ENCODE results near the gene SUMF1. TPM values are rescaled to one million over a fixed set of nuclear protein-coding genes. Genes with fewer than 3 reads are reported as not detected.

The SUMF1 gene
- total RNA-seq, result 21.7 TPM

DNA sequence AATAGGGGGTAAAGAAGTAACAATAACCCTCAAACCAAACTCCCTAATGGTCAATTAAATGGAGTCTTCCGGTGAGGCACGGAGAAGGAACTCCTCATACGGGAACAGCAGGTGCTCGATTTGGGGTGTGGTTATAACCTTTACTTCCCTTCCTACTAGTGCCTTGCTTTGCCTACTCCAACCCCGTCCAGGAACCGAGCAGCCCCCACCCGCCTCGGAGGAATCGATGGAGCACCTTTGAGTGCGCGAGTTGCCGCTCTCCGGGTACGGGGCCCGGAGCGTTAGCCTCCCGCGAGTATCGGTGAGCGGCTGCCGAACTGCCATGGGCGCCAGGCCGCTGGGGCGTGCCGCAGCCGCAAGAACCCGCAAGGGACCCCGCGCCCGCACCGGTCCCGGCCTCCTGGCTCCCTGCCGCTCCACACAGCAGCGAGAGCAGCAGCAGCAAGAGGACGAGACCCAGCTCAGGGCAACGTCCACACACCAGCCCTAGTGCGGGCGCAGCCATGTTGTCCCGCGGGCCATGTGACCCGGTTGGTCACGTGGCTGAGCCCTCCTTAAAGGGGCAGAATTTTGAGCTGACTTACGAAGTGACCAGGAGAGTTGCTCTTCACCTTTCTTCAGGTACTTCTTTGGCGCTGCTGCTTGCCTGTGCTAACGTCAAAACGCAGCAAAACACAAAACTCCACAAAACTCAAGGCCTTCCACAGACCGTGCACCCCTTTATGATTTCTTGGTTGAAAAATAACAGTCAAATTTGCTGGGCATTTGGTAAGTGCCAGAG lies at the start of gene SUMF1:
TSS of gene SUMF1 (minus strand) at position 529 of the 781 bp plus-strand sequence. CDS start at position 505, 24 bp downstream.
- DNase-seq (ENCODE audit: low spot score) (peak; percentile 88), ATAC-seq (peak; percentile 97)

DNA sequence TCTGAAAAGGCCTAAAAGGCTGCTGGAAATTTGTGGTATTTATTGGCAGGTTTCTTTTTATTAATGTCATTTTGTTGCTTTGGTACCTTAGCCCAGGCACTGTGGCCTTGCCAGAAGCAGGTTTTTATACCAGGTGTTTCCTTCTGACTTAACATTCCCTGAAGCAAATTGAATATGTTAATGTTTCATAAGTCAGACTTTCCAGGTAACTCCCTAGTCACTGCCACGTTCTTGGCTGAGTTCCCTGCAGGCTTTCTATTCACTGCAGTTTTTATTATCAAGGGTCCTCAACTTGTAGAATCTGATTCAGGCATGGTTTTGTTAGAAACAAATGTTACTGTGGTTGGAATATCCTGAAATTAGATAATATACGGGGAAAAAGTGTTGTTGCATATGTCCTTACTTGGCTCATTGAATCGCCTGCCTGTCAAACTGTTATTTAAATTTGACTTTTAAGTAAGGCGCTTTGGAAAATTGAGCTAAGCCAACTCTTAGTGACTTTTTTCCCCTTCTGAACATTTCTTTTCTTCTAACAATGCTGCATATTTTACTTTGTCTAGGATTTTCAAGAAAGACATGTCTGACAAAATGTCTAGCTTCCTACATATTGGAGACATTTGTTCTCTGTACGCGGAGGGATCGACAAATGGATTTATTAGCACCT lies 49.0 kb upstream of the SUMF1 start:
- DNase-seq (ENCODE audit: low spot score) (no peak), ATAC-seq (no peak)

DNA sequence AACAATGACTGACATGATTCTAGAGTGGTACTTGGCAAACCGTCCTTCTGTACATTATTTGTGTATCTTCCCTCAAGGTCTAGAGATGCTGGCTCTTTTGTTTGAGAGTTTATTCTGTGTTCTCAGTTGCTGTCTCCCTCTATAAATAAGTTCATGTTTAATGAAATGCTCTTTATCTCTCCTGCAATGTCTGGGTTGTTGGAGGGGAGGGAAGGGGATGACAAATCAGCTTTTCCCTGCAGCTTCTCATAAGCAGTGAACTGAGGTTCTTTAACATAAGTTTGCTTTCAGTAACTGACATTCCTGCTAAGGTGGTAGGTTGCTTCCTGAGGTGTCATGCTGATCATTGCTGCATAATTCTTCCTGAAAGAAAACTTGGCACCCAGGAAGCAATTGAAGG lies 47.8 kb upstream of the SUMF1 start:
- ATAC-seq (no peak), DNase-seq (ENCODE audit: low spot score) (no peak)

DNA sequence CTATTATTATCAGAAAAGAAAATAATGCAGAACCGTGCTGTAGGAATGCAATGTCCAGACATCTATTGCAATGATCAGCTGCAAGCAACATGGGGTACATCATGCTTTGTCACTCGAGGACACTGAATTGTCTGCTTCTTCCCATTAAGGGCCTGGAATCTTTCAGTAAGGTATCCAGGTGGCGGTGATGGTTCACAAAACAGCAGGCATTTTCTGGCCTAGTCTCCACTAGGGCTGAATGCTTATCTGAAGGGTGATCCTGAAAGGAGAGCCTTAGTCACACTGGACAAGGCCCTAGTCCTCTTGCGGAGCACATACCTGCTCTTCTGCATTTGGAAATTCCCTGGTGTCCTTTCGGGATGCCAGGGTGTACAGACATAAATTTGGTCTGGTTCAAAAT lies 47.3 kb upstream of the SUMF1 start:
- DNase-seq (ENCODE audit: low spot score) (no peak), ATAC-seq (no peak)

DNA sequence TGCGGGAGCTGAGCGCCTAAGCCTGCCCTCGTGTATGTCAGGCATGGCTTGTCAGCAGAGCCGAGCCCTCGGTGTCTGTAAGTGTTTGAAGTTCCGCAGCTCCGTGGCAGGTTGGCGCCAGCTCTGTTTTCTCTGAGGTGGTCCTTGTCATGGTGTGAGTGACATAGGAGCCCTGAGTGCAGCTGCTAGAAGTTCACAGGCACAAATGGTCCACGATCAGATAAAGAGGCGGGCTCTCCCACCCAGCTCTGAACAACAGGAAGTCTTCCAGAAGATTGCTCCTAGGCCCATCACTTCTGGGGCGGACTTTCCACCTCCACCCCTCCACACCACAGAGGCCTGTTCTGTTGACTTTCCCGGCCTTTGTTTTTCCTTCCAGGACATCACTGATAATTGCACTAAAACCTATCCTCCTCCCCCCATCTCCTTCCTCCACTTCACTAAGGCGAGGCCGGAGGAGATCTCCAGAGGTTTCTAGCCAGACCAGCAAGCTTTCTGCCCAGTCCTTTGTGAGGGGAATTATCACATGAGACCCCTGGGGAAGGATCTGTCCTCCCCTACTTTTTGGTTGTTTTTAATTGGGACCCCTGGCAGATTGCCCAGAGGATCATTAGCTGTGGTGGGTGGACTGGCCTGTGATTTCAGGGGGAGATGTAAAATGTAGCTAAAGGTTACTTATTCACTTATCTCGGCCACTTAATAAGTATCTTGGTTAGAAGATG lies 46.0 kb upstream of the SUMF1 start:
- DNase-seq (ENCODE audit: low spot score) (no peak), ATAC-seq (no peak)

DNA sequence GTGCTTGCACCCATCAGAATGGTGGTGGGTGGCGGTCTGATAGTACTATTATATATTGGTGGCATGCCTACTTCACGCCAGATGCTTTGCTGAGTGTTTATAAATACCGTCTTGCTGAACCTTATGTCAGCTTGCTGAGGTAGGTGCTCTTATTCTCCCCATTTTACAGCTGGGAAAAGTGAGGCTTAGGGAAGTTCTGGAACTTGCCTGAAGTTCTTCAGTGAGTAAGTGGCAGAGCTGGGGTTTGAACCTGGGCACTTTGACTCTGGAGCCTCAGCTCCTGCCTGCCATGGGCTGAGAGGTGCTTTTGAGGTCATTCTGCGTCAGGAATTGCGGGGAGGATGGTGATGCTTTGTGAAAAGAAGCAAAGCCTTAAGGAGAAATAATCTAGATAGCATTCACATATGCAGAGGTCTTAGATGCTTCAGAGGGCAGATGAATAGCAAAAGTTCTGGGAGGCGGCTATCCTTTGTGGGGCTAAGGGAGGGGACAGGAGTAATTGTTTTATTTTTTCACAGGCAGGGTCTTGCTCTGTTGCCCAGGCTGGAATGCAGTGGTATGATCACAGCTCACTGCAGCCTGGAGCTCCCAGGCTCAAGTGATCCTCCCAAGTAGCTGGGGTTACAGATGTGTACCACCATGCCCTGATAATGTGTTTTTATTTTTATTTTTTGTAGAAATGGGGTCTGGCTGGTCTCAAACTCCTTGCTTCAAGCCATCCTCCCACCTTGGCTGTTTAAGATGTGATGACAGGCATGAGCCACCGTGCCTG lies 44.6 kb upstream of the SUMF1 start:
- ATAC-seq (no peak), DNase-seq (ENCODE audit: low spot score) (no peak)

DNA sequence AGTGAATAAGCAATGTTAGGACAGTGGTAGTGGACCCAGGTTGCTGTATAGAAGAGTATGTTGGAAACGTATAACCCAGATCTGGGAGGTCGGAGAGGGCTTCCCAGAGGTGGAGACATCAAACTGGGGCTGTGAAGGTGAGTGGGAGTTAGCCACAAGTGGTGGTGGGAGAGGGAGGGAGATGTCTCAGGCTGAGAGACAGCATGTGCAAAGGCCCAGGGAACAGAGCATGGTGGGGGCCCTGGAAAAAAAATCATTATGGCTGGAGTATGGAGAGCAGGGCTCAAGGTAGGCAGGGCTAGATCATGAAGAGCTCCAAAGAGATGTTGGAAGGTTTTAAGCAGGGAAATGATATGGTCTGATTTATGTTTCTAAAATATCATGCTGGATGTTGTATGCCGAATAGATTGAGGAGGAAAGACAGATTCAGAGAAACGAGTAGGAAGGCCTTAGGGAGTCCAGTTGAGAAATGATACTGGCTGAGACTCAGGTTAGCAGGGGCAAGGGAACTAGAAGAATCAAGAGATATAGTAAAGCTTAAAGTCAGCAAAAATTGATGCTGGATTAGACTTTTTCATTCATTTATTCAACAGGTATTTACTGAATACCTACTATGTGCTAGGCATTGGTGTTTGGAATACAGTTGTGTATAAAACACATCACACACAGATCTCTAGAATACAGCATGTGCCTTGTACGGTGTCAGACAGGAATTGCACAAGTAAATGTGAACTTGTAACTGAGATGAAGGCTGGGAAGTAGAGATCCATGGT lies 43.1 kb upstream of the SUMF1 start:
- ATAC-seq, result no peak

DNA sequence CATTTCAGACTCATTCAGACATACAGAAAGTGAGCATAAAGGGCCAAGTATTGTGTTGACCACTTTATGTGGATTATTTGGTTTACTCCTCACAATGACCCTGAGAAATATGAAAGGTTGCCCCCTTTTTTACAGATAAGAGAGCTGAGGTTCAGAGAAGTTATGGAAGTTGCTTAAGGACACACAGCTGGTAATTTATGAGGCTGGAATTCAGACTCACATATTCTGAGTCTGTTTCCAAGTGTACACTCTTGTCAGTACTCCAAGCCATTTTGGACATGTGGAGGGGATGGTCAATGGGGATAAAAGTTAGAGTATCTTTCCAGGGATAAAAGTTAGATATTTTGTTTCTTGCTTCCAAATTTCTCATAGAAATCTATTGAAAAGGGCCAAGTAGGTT lies 42.0 kb upstream of the SUMF1 start:
- ATAC-seq (no peak), DNase-seq (ENCODE audit: low spot score) (no peak)

More for the DNA sequence above, 43.1 kb upstream of the SUMF1 start:
- DNase-seq (ENCODE audit: low spot score), result no peak

DNA sequence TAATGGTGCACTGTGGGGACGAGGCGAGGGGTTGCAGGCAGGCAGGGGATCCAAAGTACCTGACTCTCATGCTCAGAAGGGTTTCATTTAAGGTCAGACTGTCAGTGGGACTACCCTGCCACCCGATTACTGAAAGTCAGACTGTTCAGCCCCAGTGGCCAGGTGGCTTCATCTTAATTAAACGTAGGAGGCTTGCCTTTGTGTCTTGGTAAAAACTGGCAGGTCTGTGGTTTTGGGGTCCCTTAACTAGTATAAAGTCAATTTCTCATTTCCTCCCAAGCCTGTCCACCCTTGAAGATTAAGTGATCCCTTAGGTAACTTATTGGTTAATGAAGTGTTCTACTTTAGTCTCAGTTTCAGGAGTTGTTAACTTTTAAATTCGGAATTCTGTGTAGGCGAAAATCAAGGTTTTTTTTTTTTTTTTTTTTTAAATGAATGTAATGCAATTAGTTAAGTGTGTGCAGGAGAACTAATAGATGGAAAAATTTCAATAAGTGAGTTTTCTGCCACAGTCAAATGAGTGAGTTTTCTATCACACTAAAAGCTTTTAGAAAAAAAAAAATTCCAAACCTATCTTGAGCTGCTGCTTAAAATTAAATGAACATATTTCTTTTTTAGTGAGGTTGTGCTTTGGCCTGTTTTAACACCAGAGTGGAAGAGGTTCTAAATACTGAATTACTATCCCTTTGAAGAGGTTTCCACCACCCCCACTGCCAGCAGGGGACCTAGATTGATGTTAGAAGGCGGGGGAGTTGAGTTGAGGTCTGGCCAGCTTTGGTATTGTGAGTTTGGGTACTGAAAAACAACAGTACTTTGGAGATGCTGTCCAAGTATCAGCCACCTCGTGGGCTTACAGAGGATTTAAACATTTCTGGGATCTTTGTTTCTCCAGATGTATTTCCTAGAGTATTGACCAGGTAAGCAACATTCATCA lies 41.2 kb upstream of the SUMF1 start:
- ATAC-seq (no peak), DNase-seq (ENCODE audit: low spot score) (no peak)

DNA sequence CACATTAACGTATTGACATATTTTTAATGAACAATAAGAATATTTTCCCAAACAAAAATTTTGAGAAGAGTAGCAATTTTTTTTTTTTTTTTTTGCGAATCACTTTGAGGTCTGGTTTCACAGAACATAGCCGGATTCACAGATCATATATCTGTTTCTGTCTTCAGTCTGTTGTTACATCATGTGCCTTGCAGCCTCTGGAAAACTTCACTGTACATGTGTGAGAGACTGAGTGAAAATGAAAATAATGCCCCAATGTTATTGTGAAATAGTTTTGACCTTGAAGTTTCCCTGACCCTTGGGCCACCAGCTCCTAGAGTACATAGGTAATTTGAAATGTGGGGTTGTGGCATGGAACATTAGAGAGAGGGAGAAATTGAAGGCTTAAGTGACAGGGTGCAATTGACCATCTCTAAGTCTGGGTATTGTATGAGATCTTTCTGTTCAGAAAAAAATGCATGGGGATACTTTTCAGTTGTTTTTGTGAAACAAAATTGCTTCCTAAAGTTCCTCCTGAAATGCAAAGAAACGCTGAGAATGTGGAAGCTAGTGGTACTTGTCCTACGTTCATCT lies 40.0 kb upstream of the SUMF1 start:
- ATAC-seq (no peak), DNase-seq (ENCODE audit: low spot score) (no peak)

DNA sequence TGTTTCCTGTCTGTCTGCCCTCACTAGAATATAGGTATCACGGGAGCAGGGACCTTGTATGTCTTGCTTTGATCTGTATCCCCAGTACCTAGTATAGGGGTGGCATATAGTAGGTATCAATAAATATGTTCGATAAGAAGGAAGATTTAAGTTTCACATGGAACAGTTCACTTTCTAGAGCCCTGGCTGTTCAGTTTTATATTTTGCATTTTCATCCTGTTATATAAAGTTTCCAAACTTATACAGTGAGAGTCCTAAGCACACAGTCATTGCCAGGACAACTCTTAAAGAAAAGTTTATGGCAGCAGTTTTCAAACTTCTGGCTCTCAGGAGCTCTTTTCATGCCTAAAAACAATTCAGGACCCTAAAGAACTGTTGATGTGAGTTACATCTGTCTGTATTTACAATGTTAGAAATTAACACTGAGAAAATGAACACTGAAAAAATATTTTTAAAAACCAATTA lies 39.5 kb upstream of the SUMF1 start:
- ATAC-seq, result no peak
- no peak for DNase-seq (ENCODE audit: low spot score)

DNA sequence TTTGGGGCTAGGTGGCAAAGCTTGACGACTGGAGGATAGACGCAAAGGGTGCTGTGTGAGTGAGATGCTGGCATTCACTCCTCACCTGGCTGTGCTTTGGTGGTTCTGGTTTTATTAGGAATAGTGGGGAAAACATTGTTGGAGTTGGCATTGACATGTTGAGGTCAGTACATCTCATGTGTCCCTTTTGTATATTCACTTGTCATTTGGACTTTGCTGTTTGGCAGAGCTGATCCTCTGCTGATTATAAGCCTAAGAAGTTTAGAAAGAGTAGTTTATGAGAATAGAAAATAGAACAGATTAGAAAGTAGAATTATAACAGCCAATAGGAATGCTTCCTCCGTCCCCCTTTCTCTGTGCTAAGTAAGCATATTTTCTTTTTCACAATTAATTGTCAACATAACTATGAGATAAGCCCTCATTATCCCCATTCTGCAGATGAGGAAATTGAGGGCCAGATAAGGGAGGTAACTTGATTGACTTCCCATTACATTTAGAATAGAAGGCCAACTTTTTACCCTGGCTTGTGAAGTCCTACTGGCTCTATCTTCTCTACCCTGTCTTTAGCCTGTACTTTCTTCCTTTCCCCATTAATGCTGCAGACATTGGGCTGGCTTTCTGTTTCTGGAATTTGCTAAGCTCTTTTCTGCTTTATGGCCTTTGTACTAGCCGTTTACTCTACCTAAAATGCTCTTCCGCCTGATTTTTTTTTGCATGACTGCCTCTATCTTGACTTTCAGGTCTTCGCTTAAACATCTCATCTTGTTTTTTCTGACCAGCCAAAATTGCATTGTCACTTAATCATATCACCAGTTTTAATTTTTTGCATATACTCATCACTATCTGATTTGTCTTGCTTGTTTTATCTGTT lies 38.9 kb upstream of the SUMF1 start:
- ATAC-seq (peak; percentile 82), DNase-seq (ENCODE audit: low spot score) (no peak)

DNA sequence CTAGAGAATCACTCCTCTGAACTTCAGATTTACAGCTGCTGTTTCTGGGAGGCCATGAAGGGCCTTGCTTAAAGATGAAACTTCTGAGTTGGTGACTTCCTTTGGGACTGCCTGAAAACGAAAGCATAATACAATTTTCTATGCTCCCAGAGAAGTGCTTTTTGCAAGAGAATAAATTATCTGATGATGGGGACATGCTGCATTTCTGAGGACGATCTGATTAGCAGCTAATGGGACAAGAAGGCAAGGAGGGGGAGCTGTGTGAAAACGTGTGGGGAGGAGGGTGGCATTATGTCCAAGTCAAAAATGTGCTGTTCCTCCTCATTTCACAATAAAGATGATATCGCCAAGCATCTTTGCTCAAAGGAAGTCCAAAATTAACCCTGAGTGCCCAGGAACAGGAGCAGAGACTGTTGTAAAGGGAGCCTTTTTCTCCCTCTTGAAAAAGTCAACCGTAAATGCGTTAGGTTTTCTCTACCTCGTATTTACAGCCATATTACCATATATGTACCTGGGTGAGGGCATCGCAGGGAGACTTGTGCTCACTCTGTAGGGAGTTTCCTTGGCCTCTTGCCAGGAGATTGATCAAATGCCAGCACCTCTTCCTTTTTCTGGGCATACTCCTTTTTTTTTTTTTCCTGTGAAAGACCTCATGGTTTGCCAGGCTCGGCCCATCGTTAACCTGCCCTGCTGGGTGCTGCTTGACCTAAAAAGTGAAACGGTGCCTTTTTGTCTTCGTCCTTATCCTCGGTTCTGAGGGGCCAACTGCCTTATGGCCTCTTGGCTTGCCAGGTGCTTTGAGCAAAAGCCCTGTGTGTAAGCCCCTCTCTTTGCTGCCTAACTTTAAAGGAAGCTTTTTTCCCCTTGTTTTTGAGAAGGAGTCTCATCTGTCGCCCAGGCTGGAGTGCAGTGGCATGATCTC lies 37.5 kb upstream of the SUMF1 start:
- ATAC-seq (no peak), DNase-seq (ENCODE audit: low spot score) (no peak)

DNA sequence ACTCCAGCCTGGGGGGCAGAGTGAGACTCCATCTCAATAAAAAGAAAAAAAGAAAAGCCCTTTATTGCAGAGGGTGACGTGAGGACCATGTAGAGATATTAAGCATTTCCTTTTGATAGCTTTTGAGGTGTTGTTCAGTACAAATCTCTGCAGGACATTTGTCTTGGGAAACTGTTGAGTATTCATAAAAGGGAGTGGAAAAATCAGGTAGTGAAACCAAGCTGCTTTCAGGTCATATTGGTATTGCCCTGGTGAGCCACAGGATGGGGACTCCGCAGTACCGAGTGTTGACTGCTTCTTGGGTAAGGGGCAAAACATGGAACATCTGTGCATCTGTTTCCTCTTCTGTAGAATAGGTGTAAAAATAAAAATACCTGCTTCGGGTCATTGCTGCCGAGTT lies 36.0 kb upstream of the SUMF1 start:
- no peak for ATAC-seq
- no peak for DNase-seq (ENCODE audit: low spot score)

DNA sequence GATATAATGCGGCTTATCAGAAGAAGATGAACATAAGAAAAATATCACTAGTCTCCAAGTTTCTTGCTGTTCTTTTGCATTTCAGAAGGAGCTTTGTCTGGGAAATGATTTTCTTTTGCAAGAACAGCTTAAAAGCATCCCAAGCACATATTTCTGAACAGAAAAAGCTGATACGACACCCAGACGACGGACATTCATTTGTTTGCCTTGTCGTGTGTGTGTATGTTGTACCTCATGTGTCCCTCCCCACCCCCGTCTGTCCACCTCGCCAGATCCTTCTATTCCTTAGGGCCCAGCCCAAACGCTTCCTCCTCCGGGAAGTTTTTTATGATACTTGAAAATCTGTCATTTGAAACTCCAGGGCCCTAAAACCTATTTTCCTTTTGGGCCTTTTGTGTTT lies 34.9 kb upstream of the SUMF1 start:
- DNase-seq (ENCODE audit: low spot score), result no peak

DNA sequence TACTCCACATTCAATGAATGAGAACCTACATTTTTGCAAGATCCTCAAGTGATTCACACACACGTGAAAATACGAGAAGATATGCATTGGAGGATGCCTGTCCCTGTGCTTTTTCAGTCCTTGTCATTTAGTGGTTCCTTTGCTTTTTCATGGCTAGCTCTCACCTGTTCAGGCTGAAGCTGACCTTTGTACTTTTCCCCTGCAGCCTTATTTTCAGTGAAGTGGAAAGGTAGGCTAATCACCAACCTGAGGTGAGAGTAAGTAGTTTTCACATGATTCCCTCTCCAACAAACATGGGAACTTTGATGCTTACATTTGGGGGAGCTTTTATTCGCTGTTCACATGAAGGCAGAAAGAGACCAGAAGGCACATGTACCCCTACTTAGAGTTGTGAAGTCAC lies 34.4 kb upstream of the SUMF1 start:
- ATAC-seq, result peak; percentile 73
- no peak for DNase-seq (ENCODE audit: low spot score)

More for the DNA sequence above, 34.9 kb upstream of the SUMF1 start:
- no peak for ATAC-seq

DNA sequence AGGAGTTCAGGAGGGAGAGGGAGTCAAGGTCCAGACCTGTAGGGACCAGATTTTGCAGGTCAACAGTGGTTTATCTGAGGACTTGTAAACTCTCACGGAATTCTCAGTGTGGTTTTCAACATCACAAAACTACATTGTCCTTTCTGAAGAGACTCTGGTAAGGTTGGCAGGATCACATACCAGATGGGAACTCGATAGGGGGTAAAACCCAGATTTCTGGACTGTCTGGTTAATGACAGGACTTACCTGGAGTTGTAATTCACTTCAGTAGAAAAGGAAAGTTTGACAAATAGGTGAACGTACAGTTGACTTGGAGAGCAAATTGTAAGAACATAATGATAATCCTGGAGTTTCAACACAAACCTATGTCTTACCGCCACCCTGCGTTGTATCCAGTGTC lies 31.4 kb upstream of the SUMF1 start:
- DNase-seq (ENCODE audit: low spot score) (no peak), ATAC-seq (no peak)

Data from left lobe of liver (tissue), 2 donors.